HFF-Myc (cell line): ENCODE data around the gene SPHKAP.
"Not testable (repeated sequence)": the region's sequence is repeated elsewhere in the genome, so short reads cannot be mapped to it uniquely, and the experiment has no call there.

Experiments used
- DNase-seq: peaks from one replicate; pipeline ENCODE4 v3.0.0-alpha.2; 2011; ENCODE audit warnings: low read depth; ENCODE audit errors: extremely low read depth
- H3K4me3 ChIP-seq: replicated peaks from 2 replicates; pipeline ENCODE4 v1.5.1; 2011; ENCODE audit warnings: low read depth, mild to moderate bottlenecking, control low read depth, low read length
- TF ChIP-seq, protein P1 (sequence below): IDR thresholded peaks from 2 replicates; pipeline ENCODE4 v1.5.1; 2012; ENCODE audit warnings: mild to moderate bottlenecking, low read depth, low read length, control low read depth; ENCODE audit errors: missing control alignments

Gene SPHKAP

GRCh38 chr2:228079194-228079593 lies 102.3 kb downstream of the SPHKAP start:
- DNase-seq = no peak
- TF ChIP-seq, protein P1, sequence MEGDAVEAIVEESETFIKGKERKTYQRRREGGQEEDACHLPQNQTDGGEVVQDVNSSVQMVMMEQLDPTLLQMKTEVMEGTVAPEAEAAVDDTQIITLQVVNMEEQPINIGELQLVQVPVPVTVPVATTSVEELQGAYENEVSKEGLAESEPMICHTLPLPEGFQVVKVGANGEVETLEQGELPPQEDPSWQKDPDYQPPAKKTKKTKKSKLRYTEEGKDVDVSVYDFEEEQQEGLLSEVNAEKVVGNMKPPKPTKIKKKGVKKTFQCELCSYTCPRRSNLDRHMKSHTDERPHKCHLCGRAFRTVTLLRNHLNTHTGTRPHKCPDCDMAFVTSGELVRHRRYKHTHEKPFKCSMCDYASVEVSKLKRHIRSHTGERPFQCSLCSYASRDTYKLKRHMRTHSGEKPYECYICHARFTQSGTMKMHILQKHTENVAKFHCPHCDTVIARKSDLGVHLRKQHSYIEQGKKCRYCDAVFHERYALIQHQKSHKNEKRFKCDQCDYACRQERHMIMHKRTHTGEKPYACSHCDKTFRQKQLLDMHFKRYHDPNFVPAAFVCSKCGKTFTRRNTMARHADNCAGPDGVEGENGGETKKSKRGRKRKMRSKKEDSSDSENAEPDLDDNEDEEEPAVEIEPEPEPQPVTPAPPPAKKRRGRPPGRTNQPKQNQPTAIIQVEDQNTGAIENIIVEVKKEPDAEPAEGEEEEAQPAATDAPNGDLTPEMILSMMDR = no peak
- no peak overlapping the region for H3K4me3 ChIP-seq

GRCh38 chr2:228076695-228077094 lies 104.8 kb downstream of the SPHKAP start:
- not testable (repeated sequence) for H3K4me3 ChIP-seq, DNase-seq

DNA sequence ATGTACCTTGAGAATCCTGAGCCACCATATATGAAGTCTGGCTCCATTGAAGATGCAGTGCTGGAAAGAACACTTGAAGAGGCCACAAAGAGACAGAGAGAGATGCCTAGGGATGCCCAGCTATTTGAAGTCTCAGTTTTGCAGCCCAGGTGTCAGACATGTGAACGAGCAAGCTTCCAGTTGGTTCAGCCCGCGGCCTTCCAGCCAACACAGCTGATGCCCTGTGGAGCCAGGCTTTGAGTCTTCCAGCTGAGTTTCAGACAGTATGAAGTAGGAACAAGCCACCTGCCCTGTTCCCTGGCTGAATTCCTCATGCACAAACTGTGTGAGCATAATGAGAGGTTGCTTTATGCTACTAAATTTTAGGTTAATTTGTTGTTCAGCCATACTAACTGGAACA lies 108.8 kb downstream of the SPHKAP start:
- DNase-seq = no peak
- TF ChIP-seq, protein P1 = no peak

GRCh38 chr2:228067309-228067708 lies 114.2 kb downstream of the SPHKAP start:
- TF ChIP-seq, protein P1 = no peak
- no peak for DNase-seq
- no peak overlapping the region for H3K4me3 ChIP-seq

More for the DNA sequence above, 108.8 kb downstream of the SPHKAP start:
- no peak overlapping the region for H3K4me3 ChIP-seq

- H3K4me3 ChIP-seq = no peak overlapping the region
- no peak for DNase-seq
- TF ChIP-seq, protein P1 = no peak
Measured at GRCh38 chr2:228066126-228066798, 115.2 kb downstream of the SPHKAP start.

GRCh38 chr2:228065686-228066085 lies 115.8 kb downstream of the SPHKAP start:
- no peak for DNase-seq
- TF ChIP-seq, protein P1 = no peak
- no peak overlapping the region for H3K4me3 ChIP-seq

DNA sequence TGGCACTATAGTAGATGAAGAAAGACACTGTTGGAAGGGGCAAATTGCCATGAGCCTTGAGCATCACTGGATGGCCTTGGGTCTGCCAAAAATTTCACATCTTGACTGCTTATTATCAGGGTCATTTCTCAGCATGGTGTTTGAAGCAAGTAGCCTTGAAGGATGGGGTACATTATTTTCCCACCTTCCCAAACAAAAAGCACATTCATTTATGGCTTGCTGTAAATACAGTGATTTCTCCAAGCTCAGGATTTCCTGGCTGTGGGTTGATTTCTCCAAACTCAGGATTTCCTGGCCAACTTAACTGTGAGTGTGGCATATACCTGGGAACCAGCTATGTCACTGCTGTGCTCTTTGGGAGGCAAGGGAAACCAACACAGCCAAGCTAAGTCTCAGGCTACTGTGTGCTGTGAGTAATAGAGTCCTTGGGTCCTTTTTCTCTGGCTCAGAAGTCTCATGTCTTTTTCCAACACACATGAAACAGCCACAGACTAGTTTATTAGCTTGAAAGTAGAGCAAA lies 116.6 kb downstream of the SPHKAP start:
- TF ChIP-seq, protein P1 = no peak
- no peak overlapping the region for H3K4me3 ChIP-seq
- DNase-seq = no peak
